Fibroblast of the aortic adventitia (primary cell): ENCODE measurements around the gene G3BP1. TPM values are rescaled to one million over a fixed set of nuclear protein-coding genes. Genes with fewer than 3 reads are reported as not detected.

ENCODE experiments used
- DNase-seq: peaks from one replicate; pipeline ENCODE4 v3.0.0-alpha.2; 2010; ENCODE audit warnings: low read depth
- H3K4me3 ChIP-seq: 2 replicates; pipeline ENCODE4 v1.5.1; 2011; ENCODE audit warnings: low read depth, mild to moderate bottlenecking, control low read depth, low read length, moderate library complexity
- total RNA-seq: library from RNA; depleted of rRNA; stranded (reverse); fragments of >200 nt; gene quantifications from 2 replicates; pipeline ENCODE4 v1.2.3, GENCODE V29; 2012; ENCODE audit warnings: low replicate concordance
- TF ChIP-seq, protein P1 (sequence below): IDR thresholded peaks from 2 replicates; pipeline ENCODE4 v1.5.1; 2011; ENCODE audit warnings: mild to moderate bottlenecking, low read length, control low read depth, inconsistent platforms; ENCODE audit not compliant: insufficient read depth

Gene G3BP1
- total RNA-seq, 1 donor: 239 TPM

DNA sequence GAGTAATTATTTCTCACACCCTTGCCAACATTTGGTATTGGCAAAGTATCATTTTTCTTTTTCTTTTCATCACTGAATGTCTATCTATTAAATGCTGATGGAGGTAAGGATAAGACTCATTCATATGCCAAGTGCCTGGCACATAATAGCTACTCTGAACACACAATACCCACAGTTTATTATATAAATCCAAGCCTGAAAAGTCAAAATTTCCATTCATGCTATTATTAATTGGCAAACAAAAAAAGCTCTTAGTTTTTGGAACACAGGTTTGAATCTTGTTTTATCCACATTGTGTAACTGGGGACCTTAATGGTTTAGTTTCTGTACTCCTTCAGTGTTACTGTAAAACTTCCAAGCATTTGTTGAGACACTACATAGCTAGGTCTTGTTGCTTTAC lies 7.0 kb upstream of the G3BP1 start:
- DNase-seq: no peak

DNA sequence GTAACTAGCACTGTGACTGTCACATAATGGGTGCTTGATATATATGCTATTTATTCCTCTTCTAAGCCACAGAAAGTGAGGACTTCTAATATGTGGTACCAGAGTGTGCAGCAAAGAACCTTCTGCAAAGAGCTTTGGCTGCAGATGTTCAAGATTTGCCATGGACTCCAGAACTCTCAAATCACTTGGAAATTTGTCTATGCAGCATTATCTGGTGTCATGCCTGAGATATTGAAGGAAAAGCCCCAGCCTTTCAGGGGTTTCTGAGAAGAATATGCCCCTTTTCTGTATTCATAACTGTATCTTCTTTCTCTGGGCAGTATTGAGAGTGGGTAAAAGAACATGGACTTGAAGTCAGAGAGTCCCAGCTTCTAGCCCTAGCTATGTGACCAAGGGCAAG lies 4.8 kb upstream of the G3BP1 start:
- TF ChIP-seq, protein P1, sequence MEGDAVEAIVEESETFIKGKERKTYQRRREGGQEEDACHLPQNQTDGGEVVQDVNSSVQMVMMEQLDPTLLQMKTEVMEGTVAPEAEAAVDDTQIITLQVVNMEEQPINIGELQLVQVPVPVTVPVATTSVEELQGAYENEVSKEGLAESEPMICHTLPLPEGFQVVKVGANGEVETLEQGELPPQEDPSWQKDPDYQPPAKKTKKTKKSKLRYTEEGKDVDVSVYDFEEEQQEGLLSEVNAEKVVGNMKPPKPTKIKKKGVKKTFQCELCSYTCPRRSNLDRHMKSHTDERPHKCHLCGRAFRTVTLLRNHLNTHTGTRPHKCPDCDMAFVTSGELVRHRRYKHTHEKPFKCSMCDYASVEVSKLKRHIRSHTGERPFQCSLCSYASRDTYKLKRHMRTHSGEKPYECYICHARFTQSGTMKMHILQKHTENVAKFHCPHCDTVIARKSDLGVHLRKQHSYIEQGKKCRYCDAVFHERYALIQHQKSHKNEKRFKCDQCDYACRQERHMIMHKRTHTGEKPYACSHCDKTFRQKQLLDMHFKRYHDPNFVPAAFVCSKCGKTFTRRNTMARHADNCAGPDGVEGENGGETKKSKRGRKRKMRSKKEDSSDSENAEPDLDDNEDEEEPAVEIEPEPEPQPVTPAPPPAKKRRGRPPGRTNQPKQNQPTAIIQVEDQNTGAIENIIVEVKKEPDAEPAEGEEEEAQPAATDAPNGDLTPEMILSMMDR: no peak
- no peak for DNase-seq
- H3K4me3 ChIP-seq: no peak overlapping the region

More for the DNA sequence above, 7.0 kb upstream of the G3BP1 start:
- no peak overlapping the region for H3K4me3 ChIP-seq
- TF ChIP-seq, protein P1: no peak

DNA sequence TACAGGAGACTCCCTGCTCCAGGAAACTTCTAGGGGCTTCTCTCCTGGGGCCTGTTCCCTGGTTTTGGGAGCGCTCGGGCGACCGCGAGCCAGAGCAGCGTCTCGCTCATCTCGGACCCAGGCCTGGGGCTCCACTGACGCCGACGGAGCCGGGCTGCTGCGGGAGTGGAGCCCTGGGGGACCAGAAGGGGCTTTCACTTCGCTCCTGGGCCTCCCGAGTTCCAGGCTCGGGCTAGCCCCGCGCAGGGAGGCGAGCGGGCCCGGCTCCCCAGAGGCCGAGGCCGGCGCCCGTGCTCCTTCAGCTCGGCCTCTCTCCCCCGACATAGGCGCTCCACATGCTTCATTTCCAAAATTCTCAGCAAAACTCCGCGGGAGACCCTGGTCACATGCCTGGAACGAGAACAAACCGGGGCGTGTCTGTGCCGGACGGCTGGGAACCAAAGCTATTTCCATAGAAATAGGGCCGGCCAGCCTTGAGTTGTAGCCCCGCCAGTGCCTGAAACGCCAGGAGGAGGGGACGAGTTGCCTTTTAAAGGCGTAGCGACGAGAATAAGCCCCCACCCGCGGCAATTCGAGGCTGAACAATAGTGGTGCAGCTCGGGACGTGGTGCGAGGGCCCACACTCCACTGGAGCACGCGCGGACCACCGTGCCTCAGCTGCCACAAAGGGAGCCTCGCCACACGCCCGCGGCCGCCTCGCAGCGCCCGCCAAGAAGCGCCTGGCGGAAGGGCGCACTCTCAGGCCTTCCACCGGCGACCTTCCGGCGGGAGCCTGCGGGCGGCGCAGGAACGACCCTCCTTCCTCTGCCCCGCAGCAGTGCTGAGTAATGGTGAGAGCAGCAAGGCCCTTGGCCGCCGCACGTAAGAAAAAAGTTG lies 1.1 kb upstream of the G3BP1 start:
- TF ChIP-seq, protein P1: no peak
- peak overlapping the region; percentile 67 for H3K4me3 ChIP-seq
- DNase-seq: peak; percentile 85

DNA sequence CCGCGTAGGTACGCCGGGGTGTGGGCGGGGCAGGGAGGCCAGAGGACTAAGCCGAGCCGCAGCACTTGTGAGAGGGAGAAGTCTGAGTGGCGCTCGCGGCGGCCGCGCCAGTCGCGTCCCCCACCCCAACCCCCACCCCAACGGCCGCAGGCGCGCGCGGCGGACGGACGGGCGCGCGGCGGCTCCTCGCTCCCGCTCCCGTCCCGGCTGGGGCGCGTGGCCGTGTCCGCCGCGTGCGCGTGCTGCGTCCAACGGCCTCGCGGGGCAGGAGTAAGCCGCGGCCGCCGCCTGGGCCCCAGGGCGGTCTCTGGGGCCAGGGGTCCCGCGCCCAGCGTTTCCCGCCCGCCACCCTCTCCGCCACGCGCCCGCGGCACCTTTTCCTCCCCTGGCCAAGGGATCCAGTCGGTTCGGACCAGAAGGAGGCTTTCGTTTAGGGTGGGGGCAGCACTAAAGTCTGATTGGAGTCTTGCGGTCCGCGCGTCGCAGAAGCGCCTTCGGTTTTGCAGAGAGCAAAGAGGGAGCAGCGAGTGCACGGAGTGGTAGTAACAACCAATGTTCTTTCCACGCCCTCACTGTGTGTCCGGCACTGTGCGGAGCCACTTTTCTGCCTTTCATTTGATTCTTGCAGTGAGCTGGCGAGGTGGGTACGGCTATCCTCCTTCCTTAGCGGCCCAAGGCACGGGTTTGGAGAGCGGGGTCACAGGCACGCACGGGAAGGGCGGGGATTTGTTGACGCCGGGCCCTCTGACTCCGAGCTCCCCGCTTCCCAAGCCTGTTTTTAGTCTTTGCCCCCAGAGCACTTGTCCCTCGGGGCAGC lies 483 bp downstream of the G3BP1 start:
- TF ChIP-seq, protein P1: no peak
- DNase-seq: peak; percentile 33
- H3K4me3 ChIP-seq: peak overlapping the region; percentile 97

DNA sequence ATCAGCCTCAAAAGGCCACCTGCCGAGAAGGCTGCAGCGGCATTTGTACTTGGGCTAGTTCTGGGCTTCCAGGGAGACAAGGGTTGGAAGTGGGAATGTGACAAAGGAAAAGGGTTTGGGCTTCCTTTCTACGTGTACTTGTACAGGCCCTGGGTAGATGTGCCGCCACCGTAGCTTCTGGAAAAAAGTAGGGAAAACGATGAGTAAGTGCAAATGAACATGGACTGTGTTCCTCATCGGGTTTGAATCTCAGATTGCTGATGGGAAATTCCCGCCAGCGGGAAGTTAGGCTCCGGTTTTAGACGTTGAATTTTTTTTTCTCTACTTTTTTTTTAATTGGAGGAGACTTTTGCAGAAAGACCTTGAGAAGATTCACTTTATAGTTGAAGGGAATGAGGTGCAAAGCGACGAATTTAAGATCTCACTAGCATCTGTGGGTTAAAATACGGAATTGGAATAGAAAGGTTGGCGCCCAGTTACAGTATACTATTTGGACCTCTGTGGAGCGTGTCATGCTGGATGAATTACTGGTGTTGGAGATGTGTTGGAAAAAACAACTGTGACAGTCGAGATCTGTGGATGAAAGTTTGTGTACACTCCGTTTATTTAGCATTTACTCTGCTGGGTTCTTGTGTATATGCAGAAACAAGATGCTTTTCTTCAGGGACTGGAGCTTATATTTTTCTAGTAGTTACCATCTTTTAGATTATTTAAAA lies 1.2 kb downstream of the G3BP1 start:
- H3K4me3 ChIP-seq: peak overlapping the region; percentile 97
- TF ChIP-seq, protein P1: no peak
- DNase-seq: peak; percentile 37

DNA sequence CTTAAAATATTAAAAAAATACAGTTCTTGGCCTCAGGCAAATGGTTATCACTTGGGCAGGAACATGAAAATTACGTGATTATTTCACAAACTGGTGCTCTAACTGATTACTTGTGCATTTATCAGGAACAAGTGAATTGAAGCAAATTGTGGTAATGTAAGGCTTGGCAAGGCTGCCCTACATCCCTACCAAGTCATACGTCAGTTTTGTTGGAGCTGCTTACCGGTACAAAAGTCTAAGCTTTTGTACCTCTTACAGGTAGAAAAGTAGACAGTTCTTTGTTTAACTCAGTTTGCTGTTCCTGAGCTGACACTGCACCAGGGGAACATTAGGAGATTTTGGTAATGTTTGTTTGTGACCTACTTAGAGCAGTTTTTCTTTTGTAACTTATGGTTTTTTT lies 2.2 kb downstream of the G3BP1 start:
- no peak for DNase-seq
- H3K4me3 ChIP-seq: peak overlapping the region; percentile 97
- TF ChIP-seq, protein P1: no peak
